HCT116 (cell line): ENCODE data around the gene TNKS1BP1. TPM values are rescaled to one million over a fixed set of nuclear protein-coding genes. Genes with fewer than 3 reads are reported as not detected.

Source experiments
- ATAC-seq: fragments of 200-7000 bp; cut with Tn5 transposase; 2 replicates; pipeline ENCODE4 v1.9.1; 2020; ENCODE audit warnings: mild to moderate bottlenecking, moderate library complexity
- Bru-seq: library from RNA; stranded (reverse); fragments of 400-500 nt; gene quantifications from one replicate; lab custom pipeline; 2021; lab: Mats Ljungman, UMichigan
- BruChase-seq, 2 experiments: library from RNA; stranded (reverse); fragments of 400-500 nt; gene quantifications; one replicate each; lab custom pipeline; 2021; lab: Mats Ljungman, UMichigan
- BruUV-seq: library from RNA; stranded (reverse); fragments of 400-500 nt; replicated peaks from 2 replicates; lab custom pipeline; 2021; lab: Mats Ljungman, UMichigan
- CTCF ChIA-PET: fragments of 300-600 bp; sonication (Branson Sonifier 250); formaldehyde crosslinking; loops from one replicate; lab custom pipeline; 2021; ENCODE audit warnings: antibody characterized with exemption; lab: Charles Lee
- POLR2A ChIA-PET: fragments of 300-600, 350-600 bp; sonication (Branson Sonifier 250); formaldehyde crosslinking; loops from one replicate; lab custom pipeline; 2021; ENCODE audit warnings: antibody characterized with exemption; lab: Charles Lee
- RAD21 ChIA-PET, 2 experiments: fragments of 300-600 bp; sonication (Branson Sonifier 250); formaldehyde crosslinking; loops; one replicate each; lab custom pipeline; 2023; ENCODE audit warnings: low total read pairs in 2 of 2; ENCODE audit not compliant: uncharacterized antibody in 2 of 2, unreplicated experiment in 2 of 2, low non-redundant PET in 1 of 2; lab: Charles Lee
- DNase-seq: peaks from one replicate; pipeline ENCODE4 v3.0.0-alpha.2; 2010; ENCODE audit warnings: low read depth, low spot score
- H2AFZ ChIP-seq: fragments of 200-600 bp; shearing (Covaris generic), sonication (generic); 2 replicates; pipeline ENCODE4 v1.6.1; 2017; ENCODE audit warnings: low read depth, mixed run types, mixed read lengths, antibody characterized with exemption, low read length; ENCODE audit not compliant: poor library complexity, severe bottlenecking
- H3K27ac ChIP-seq: 2 replicates; pipeline ENCODE4 v1.5.1; 2012; ENCODE audit warnings: low read depth, low read length
- H3K27me3 ChIP-seq: fragments of 200-600 bp; sonication (generic); 2 replicates; pipeline ENCODE4 v1.6.1; 2016; ENCODE audit warnings: mixed run types, low read length, mixed read lengths; ENCODE audit not compliant: insufficient read depth
- H3K36me3 ChIP-seq, 2 experiments: fragments of 200-500 bp in 1 of 2; fragments of 200-600 bp in 1 of 2; sonication (Bioruptor generic) in 1 of 2; sonication (generic) in 1 of 2; 2 replicates each; pipeline versions ENCODE4 v1.5.1 to v1.6.1; 2014 to 2016; ENCODE audit warnings: low read length in 2 of 2, inconsistent platforms in 1 of 2, mixed read lengths in 1 of 2, mixed run types in 1 of 2; ENCODE audit not compliant: insufficient read depth in 2 of 2, control insufficient read depth in 1 of 2
- H3K4me1 ChIP-seq, 2 experiments: fragments of 200-600 bp in 1 of 2; sonication (generic) in 1 of 2; 2 replicates each; pipeline versions ENCODE4 v1.5.1 to v1.6.1; 2012 to 2017; ENCODE audit warnings: low read length in 2 of 2, inconsistent platforms in 1 of 2, mild to moderate bottlenecking in 1 of 2, mixed read lengths in 1 of 2, mixed run types in 1 of 2, moderate library complexity in 1 of 2; ENCODE audit not compliant: insufficient read depth in 2 of 2, control insufficient read depth in 1 of 2
- H3K4me2 ChIP-seq: fragments of 200-600 bp; sonication (generic); 2 replicates; pipeline ENCODE4 v1.6.1; 2017; ENCODE audit warnings: mixed run types, low read length, mixed read lengths
- H3K4me3 ChIP-seq, 2 experiments: fragments of 200-600 bp in 1 of 2; sonication (generic) in 1 of 2; replicated peaks in 1 of 2; 2 replicates each; pipeline ENCODE4 v1.5.1; 2011 to 2016; ENCODE audit warnings: low read length in 2 of 2, control low read depth in 1 of 2, low read depth in 1 of 2, mild to moderate bottlenecking in 1 of 2, mixed read lengths in 1 of 2, mixed run types in 1 of 2
- H3K79me2 ChIP-seq: fragments of 200-600 bp; sonication (generic); 2 replicates; pipeline ENCODE4 v1.6.1; 2017; ENCODE audit warnings: mild to moderate bottlenecking, mixed run types, low read length, moderate library complexity, mixed read lengths; ENCODE audit not compliant: insufficient read depth
- H3K9ac ChIP-seq: fragments of 200-600 bp; sonication (generic); 2 replicates; pipeline ENCODE4 v1.6.1; 2016; ENCODE audit warnings: low read length, mixed read lengths
- H3K9me2 ChIP-seq: fragments of 200-600 bp; sonication (generic), shearing (Covaris generic); 2 replicates; pipeline ENCODE4 v1.6.1; 2017; ENCODE audit warnings: mixed run types, mild to moderate bottlenecking, moderate library complexity; ENCODE audit not compliant: insufficient read depth
- H3K9me3 ChIP-seq, 2 experiments: fragments of 200-500 bp in 1 of 2; fragments of 200-600 bp in 1 of 2; sonication (Bioruptor generic) in 1 of 2; sonication (generic) in 1 of 2; 2 replicates each; pipeline ENCODE4 v1.6.1; 2014 to 2017; ENCODE audit warnings: low read length in 2 of 2, mixed read lengths in 2 of 2, inconsistent platforms in 1 of 2, low read depth in 1 of 2, mild to moderate bottlenecking in 1 of 2, mixed run types in 1 of 2, moderate library complexity in 1 of 2; ENCODE audit not compliant: control insufficient read depth in 1 of 2, insufficient read depth in 1 of 2
- H4K20me1 ChIP-seq: fragments of 200-600 bp; sonication (generic), shearing (Covaris generic); 2 replicates; pipeline ENCODE4 v1.6.1; 2017; ENCODE audit warnings: mixed run types, mild to moderate bottlenecking, moderate library complexity; ENCODE audit not compliant: insufficient read depth
- ATF3 ChIP-seq: IDR thresholded peaks from 2 replicates; pipeline ENCODE4 v1.6.1; 2012
- CBX3 ChIP-seq: IDR thresholded peaks from 2 replicates; pipeline ENCODE4 v1.6.1; 2012; ENCODE audit warnings: low read depth
- CEBPB ChIP-seq: IDR thresholded peaks from 2 replicates; pipeline ENCODE4 v1.6.1; 2012; ENCODE audit warnings: low read depth
- CTCF ChIP-seq, 3 experiments: fragments of 200-600 bp in 1 of 3; sonication (generic) in 1 of 3; IDR thresholded peaks in 2 of 3; conservative IDR thresholded peaks in 1 of 3; 2 replicates each; pipeline ENCODE4 v1.5.1; 2012 to 2017; ENCODE audit warnings: low read depth in 2 of 3, low read length in 2 of 3, antibody characterized with exemption in 1 of 3, borderline replicate concordance in 1 of 3, control low read depth in 1 of 3, mild to moderate bottlenecking in 1 of 3, mixed read lengths in 1 of 3, mixed run types in 1 of 3, moderate library complexity in 1 of 3; ENCODE audit not compliant: insufficient read depth in 1 of 3
- EGR1 ChIP-seq: IDR thresholded peaks from 2 replicates; pipeline ENCODE4 v1.6.1; 2012; ENCODE audit warnings: low read depth
- EZH2 ChIP-seq: fragments of 200-600 bp; sonication (generic); IDR thresholded peaks from 2 replicates; pipeline ENCODE4 v1.6.1; 2017; ENCODE audit warnings: antibody characterized with exemption, mixed run types
- FOSL1 ChIP-seq: IDR thresholded peaks from 2 replicates; pipeline ENCODE4 v1.6.1; 2012; ENCODE audit warnings: low read depth
- JUND ChIP-seq: IDR thresholded peaks from 2 replicates; pipeline ENCODE4 v1.6.1; 2012
- POLR2A ChIP-seq: IDR thresholded peaks from 2 replicates; pipeline ENCODE4 v1.7.0; 2011; ENCODE audit warnings: borderline replicate concordance; ENCODE audit not compliant: insufficient read depth, insufficient read length; ENCODE audit errors: extremely low read depth
- POLR2AphosphoS5 ChIP-seq: IDR thresholded peaks from 2 replicates; pipeline ENCODE4 v1.6.1; 2011; ENCODE audit warnings: mild to moderate bottlenecking, low read depth, low read length, moderate library complexity
- RAD21 ChIP-seq: IDR thresholded peaks from 2 replicates; pipeline ENCODE4 v1.6.1; 2012; ENCODE audit warnings: low read depth, mild to moderate bottlenecking
- SIN3A ChIP-seq: IDR thresholded peaks from 2 replicates; pipeline ENCODE4 v1.6.1; 2012; ENCODE audit warnings: low read depth
- SP1 ChIP-seq: IDR thresholded peaks from 2 replicates; pipeline ENCODE4 v1.6.1; 2012; ENCODE audit warnings: low read depth
- SRF ChIP-seq: IDR thresholded peaks from 2 replicates; pipeline ENCODE4 v1.6.1; 2012; ENCODE audit warnings: low read depth
- TCF7L2 ChIP-seq: IDR thresholded peaks from 2 replicates; pipeline ENCODE4 v1.7.0; 2011; ENCODE audit warnings: borderline replicate concordance, inconsistent platforms; ENCODE audit not compliant: insufficient read depth, insufficient read length; ENCODE audit errors: extremely low read depth
- YY1 ChIP-seq: IDR thresholded peaks from 2 replicates; pipeline ENCODE4 v1.6.1; 2011; ENCODE audit warnings: low read length, low read depth, moderate library complexity, mild to moderate bottlenecking; ENCODE audit not compliant: insufficient replicate concordance; ENCODE audit errors: extremely low read depth
- ZFX ChIP-seq: fragments of 450-650 bp; IDR thresholded peaks from 2 replicates; pipeline ENCODE4 v1.6.1; 2017
- ZNF274 ChIP-seq: fragments of 200-500 bp; sonication (Bioruptor generic); IDR thresholded peaks from 2 replicates; pipeline ENCODE4 v1.6.1; 2014; ENCODE audit warnings: mild to moderate bottlenecking, low read depth, low read length, inconsistent platforms
- intact Hi-C: fragments of 100-400 bp; cut with micrococcal nuclease; formaldehyde crosslinking; loops from 2 replicates; pipeline ENCODE4 v1.10.0; 2022
- long read RNA-seq: library from polyadenylated mRNA; unstranded; transcript quantifications from one replicate; pipeline ENCODE4 v2.0.0, GENCODE V29; 2021; ENCODE audit not compliant: unreplicated experiment
- polyA plus RNA-seq: library from polyadenylated mRNA; unstranded; fragments of >200 nt; gene quantifications from 2 replicates; pipeline ENCODE4 v1.2.1, GENCODE V29; 2012; ENCODE audit warnings: missing spikeins
- total RNA-seq: library from RNA; stranded (reverse); gene quantifications from one replicate; pipeline ENCODE4 v1.2.1, GENCODE V29; 2021; ENCODE audit not compliant: unreplicated experiment
- TF ChIP-seq, protein P1 (sequence below): IDR thresholded peaks from 2 replicates; pipeline ENCODE4 v1.6.1; 2011; ENCODE audit warnings: mild to moderate bottlenecking, low read length, moderate library complexity; ENCODE audit not compliant: insufficient replicate concordance; ENCODE audit errors: extremely low read depth

TNKS1BP1 gene
- total RNA-seq (77.6 TPM), Bru-seq, nascent RNA (percentile 85 among the genes with signal in this experiment), BruChase-seq, experiment 1, labeled RNA remaining after a 6-hour chase (percentile 89 among the genes with signal in this experiment), BruChase-seq, experiment 2, labeled RNA remaining after a 2-hour chase (percentile 94 among the genes with signal in this experiment)
- 61.2 and 63.1 TPM in 2 replicates for polyA plus RNA-seq
- long read RNA-seq, full-length matches to known transcripts: 12 of 72 reads
- long read RNA-seq, partial matches to known transcripts: 44 of 72 reads
- long read RNA-seq, other reads (novel, unspliced or antisense): 16 of 72 reads

- Histone ChIP-seq H3K9me3 (no peaks in the 10 kb centered on the region), H3K9me2 (no peaks in the 10 kb centered on the region), H3K9ac (peak within 1 kb of the TSS; percentile 63), H3K79me2 (peaks cover 54% of the 10 kb centered on the region), H3K27me3 (no peaks in the 10 kb centered on the region), H4K20me1 (no peaks in the 10 kb centered on the region), H3K4me1 (peaks cover 33 to 53% of the 10 kb centered on the region in 2 experiments), H2AFZ (no peak within 1 kb of the TSS), H3K36me3 (peaks cover 36 to 52% of the 10 kb centered on the region in 2 experiments), H3K4me2 (peak within 1 kb of the TSS; percentile 96), H3K4me3 (peak within 1 kb of the TSS; percentile 67 to 75), H3K27ac (peak within 1 kb of the TSS; percentile 78)
- TSS peak; percentile 94 for BruUV-seq
- peak; percentile 86 for DNase-seq
- intact Hi-C loops: loop anchor here (1.0 kb wide), 1 partner anchor 10 kb away; the partner anchor contains the start of gene SSRP1
- peak; percentile 83 for ATAC-seq
- ChIA-PET RAD21 (no interaction called here), POLR2A (interaction anchor here (0.7 to 6.5 kb wide), 7 partner anchors 11 to 460 kb away, joined by 3 to 42 read pairs (median 4); partner anchors contain the start of gene SSRP1), CTCF (interaction anchor here (1.1 to 1.3 kb wide), 3 partner anchors 10 to 25 kb away, joined by 3 to 4 read pairs (median 4); partner anchors contain the start of gene SSRP1)
- TF ChIP-seq EZH2 (no peak), CEBPB (peak; percentile 76; the same call in 1 of the 2 replicates), ZFX (no peak), EGR1 (no peak), JUND (no peak), ZNF274 (no peak), TCF7L2 (no peak), FOSL1 (no peak), YY1 (peak; percentile 49), CBX3 (no peak), CTCF (IDR thresholded peaks at IDR 0.05 in 2 of 3, conservative IDR thresholded peaks at IDR 0.05 in 1 of 3; ENCODE audit: borderline replicate concordance in 1 of 3, insufficient read depth in 1 of 3, low read depth in 2 of 3, low read length in 2 of 3) (no peak), POLR2A (no peak), SP1 (peak; percentile 59), POLR2AphosphoS5 (peak; percentile 93), RAD21 (no peak), SIN3A (peak; percentile 44; the same call in 1 of the 2 replicates), SRF (no peak), ATF3 (no peak)
- TF ChIP-seq, protein P1, sequence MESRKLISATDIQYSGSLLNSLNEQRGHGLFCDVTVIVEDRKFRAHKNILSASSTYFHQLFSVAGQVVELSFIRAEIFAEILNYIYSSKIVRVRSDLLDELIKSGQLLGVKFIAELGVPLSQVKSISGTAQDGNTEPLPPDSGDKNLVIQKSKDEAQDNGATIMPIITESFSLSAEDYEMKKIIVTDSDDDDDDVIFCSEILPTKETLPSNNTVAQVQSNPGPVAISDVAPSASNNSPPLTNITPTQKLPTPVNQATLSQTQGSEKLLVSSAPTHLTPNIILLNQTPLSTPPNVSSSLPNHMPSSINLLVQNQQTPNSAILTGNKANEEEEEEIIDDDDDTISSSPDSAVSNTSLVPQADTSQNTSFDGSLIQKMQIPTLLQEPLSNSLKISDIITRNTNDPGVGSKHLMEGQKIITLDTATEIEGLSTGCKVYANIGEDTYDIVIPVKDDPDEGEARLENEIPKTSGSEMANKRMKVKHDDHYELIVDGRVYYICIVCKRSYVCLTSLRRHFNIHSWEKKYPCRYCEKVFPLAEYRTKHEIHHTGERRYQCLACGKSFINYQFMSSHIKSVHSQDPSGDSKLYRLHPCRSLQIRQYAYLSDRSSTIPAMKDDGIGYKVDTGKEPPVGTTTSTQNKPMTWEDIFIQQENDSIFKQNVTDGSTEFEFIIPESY: peak; percentile 56
Measured at GRCh38 chr11:57324886-57325734, at the start of gene TNKS1BP1. Gene TNKS1BP1 (minus strand): TSS chr11:57324952. CDS start chr11:57321885, 3,067 bp downstream.
